ENCODE data around the gene CEMIP. TPM values are rescaled to one million over a fixed set of nuclear protein-coding genes. Genes with fewer than 3 reads are reported as not detected.
A peak's percentile ranks its signal among the peaks of the same experiment; 100 is the strongest.

CEMIP gene
- polyA plus RNA-seq, 3 donors: not detected

DNA sequence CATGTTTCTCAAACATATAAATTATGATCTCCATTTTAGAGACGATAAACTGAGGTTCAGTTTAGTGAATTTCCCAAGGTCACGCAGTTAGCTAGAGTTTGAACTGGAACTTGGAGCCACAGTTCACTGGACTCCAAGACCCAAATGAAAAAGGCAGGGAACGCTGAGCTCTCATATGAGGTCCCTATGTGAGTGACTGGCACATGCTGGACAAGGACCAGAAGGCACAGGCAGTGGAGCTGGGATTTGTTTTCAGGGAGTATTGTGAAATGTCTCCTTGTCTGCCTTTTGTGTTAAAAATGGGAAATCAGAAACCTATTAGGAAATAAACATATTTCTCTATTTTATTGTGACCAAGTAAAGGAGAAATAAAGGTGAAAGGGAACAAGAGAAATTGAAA is 147.0 kb downstream of the CEMIP start:
- H3K9ac ChIP-seq (ENCODE audit: insufficient read depth, low read length, poor library complexity, severe bottlenecking): no peak overlapping the region
- H3K4me2 ChIP-seq (replicated peaks; ENCODE audit: extremely low read depth, low read length, poor library complexity, severe bottlenecking): no peak overlapping the region
- peak overlapping the region in 1 of 7 donors; percentile 38 for H3K27ac Mint-ChIP-seq
- H3K9me3 Mint-ChIP-seq: peaks cover 0 to 3% (median 0%) of the 10 kb centered on the region in 7 donors
- no peaks in the 10 kb centered on the region for H3K4me1 ChIP-seq (ENCODE audit: control insufficient read depth in 1 of 2, insufficient read depth in 2 of 2, low read length in 2 of 2)
- intact Hi-C loops (cut with micrococcal nuclease): no loop called here
- no peak overlapping the region for H2AFZ ChIP-seq (ENCODE audit: insufficient read depth, low read depth, low read length, poor library complexity, severe bottlenecking)
- no peak overlapping the region for H3K27ac ChIP-seq (ENCODE audit: low read depth in 1 of 2, low read length in 2 of 2)
- no peaks in the 10 kb centered on the region for H4K20me1 ChIP-seq (ENCODE audit: insufficient read depth, low read length)
- no peaks in the 10 kb centered on the region for H3K27me3 ChIP-seq (ENCODE audit: control insufficient read depth in 2 of 2, insufficient read depth in 2 of 2, low read length in 2 of 2)
- no peaks in the 10 kb centered on the region for H3K36me3 ChIP-seq (replicated peaks in 1 of 2; ENCODE audit: control insufficient read depth in 1 of 2, insufficient read depth in 2 of 2, low read length in 2 of 2)
- H3K4me3 ChIP-seq (replicated peaks in 1 of 3; ENCODE audit: low read depth in 2 of 3, low read length in 3 of 3): no peak overlapping the region
- H3K4me3 Mint-ChIP-seq: no peak overlapping the region
- no peaks in the 10 kb centered on the region for H3K36me3 Mint-ChIP-seq
- peaks cover 0 to 2% (median 1%) of the 10 kb centered on the region in 3 donors for H3K27me3 Mint-ChIP-seq (ENCODE audit: low read depth in 3 of 3)
- peaks cover 5% of the 10 kb centered on the region for H3K4me1 Mint-ChIP-seq
- TF ChIP-seq, protein P1, sequence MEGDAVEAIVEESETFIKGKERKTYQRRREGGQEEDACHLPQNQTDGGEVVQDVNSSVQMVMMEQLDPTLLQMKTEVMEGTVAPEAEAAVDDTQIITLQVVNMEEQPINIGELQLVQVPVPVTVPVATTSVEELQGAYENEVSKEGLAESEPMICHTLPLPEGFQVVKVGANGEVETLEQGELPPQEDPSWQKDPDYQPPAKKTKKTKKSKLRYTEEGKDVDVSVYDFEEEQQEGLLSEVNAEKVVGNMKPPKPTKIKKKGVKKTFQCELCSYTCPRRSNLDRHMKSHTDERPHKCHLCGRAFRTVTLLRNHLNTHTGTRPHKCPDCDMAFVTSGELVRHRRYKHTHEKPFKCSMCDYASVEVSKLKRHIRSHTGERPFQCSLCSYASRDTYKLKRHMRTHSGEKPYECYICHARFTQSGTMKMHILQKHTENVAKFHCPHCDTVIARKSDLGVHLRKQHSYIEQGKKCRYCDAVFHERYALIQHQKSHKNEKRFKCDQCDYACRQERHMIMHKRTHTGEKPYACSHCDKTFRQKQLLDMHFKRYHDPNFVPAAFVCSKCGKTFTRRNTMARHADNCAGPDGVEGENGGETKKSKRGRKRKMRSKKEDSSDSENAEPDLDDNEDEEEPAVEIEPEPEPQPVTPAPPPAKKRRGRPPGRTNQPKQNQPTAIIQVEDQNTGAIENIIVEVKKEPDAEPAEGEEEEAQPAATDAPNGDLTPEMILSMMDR (IDR thresholded peaks at IDR 0.05): no peak
- no peaks in the 10 kb centered on the region for H3K9me3 ChIP-seq (replicated peaks in 1 of 2; ENCODE audit: control insufficient read depth in 1 of 2, insufficient read depth in 1 of 2, low read length in 2 of 2)
- H3K79me2 ChIP-seq (ENCODE audit: insufficient read depth, low read length): no peaks in the 10 kb centered on the region
- no peak for DNase-seq
- 100% methylated on average over 3 of the region's 3 CpGs for WGBS (ENCODE audit: insufficient coverage)

DNA sequence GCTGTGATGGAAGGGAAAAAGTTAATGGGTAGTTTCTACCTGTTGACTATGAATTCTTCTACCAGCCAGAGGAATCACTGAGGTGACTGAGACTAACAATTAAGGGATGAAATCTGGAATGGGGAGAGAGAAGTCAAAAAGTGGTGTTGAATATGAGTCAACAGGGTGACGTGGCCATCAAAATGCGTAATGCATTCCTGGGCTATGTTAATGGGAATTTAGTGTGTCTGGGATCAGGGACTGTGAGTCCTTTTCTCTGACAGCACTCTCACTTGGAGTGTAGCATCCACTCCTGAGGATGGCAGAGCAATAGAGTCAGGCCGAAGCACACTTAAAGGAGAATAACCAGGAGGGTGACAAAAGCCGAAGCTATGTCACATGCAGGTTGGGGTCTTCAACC is 150.1 kb downstream of the CEMIP start:
- no peaks in the 10 kb centered on the region for H3K9me3 ChIP-seq (replicated peaks in 1 of 2; ENCODE audit: control insufficient read depth in 1 of 2, insufficient read depth in 1 of 2, low read length in 2 of 2)
- H3K4me1 ChIP-seq (ENCODE audit: control insufficient read depth in 1 of 2, insufficient read depth in 2 of 2, low read length in 2 of 2): no peaks in the 10 kb centered on the region
- DNase-seq: no peak
- H2AFZ ChIP-seq (ENCODE audit: insufficient read depth, low read depth, low read length, poor library complexity, severe bottlenecking): no peak overlapping the region
- H3K79me2 ChIP-seq (ENCODE audit: insufficient read depth, low read length): no peaks in the 10 kb centered on the region
- peaks cover 0 to 3% (median 0%) of the 10 kb centered on the region in 7 donors for H3K9me3 Mint-ChIP-seq
- H3K4me2 ChIP-seq (replicated peaks; ENCODE audit: extremely low read depth, low read length, poor library complexity, severe bottlenecking): no peak overlapping the region
- H3K36me3 ChIP-seq (replicated peaks in 1 of 2; ENCODE audit: control insufficient read depth in 1 of 2, insufficient read depth in 2 of 2, low read length in 2 of 2): no peaks in the 10 kb centered on the region
- H4K20me1 ChIP-seq (ENCODE audit: insufficient read depth, low read length): no peaks in the 10 kb centered on the region
- peaks cover 5% of the 10 kb centered on the region for H3K4me1 Mint-ChIP-seq
- no peak overlapping the region for H3K9ac ChIP-seq (ENCODE audit: insufficient read depth, low read length, poor library complexity, severe bottlenecking)
- peaks cover 0 to 2% (median 1%) of the 10 kb centered on the region in 3 donors for H3K27me3 Mint-ChIP-seq (ENCODE audit: low read depth in 3 of 3)
- H3K27me3 ChIP-seq (ENCODE audit: control insufficient read depth in 2 of 2, insufficient read depth in 2 of 2, low read length in 2 of 2): no peaks in the 10 kb centered on the region
- TF ChIP-seq, protein P1 (IDR thresholded peaks at IDR 0.05): no peak
- H3K4me3 Mint-ChIP-seq: no peak overlapping the region
- H3K27ac Mint-ChIP-seq: no peak overlapping the region
- H3K4me3 ChIP-seq (replicated peaks in 1 of 3; ENCODE audit: low read depth in 2 of 3, low read length in 3 of 3): no peak overlapping the region
- no peak overlapping the region for H3K27ac ChIP-seq (ENCODE audit: low read depth in 1 of 2, low read length in 2 of 2)
- intact Hi-C loops (cut with micrococcal nuclease): no loop called here
- whole genome bisulfite sequencing (ENCODE audit: insufficient coverage): 96% methylated on average over 3 of the region's 4 CpGs
- H3K36me3 Mint-ChIP-seq: no peaks in the 10 kb centered on the region
